ENCODE measurements around the gene LPCAT4.
"Not testable (repeated sequence)": the region's sequence is repeated elsewhere in the genome, so short reads cannot be mapped to it uniquely, and the experiment has no call there.

Gene LPCAT4

GRCh38 chr15:34367101-34368081, at the start of gene LPCAT4:
TSS of gene LPCAT4 (minus strand) at chr15:34367196. CDS start at chr15:34367100, 96 bp downstream.
- Mint-ChIP-seq H3K4me1 (peaks cover 45% of the 10 kb centered on the region), H3K9me3 (no peaks in the 10 kb centered on the region), H3K27me3 (no peaks in the 10 kb centered on the region), H3K4me3 (peak within 1 kb of the TSS; percentile 95 to 98), H3K27ac (peak within 1 kb of the TSS; percentile 94 to 95)
- peak; percentile 89 to 93 for DNase-seq
- ATAC-seq = peak; percentile 90

- not testable (repeated sequence) for H3K4me1 Mint-ChIP-seq, H3K27ac Mint-ChIP-seq, DNase-seq, H3K4me3 Mint-ChIP-seq, H3K9me3 Mint-ChIP-seq, H3K27me3 Mint-ChIP-seq
- ATAC-seq = peak; percentile 19
Observed at GRCh38 chr15:34409511-34409910, 42.5 kb upstream of the LPCAT4 start.

GRCh38 chr15:34408973-34409372, 42.0 kb upstream of the LPCAT4 start:
- ATAC-seq = peak; percentile 56
- H3K27me3 Mint-ChIP-seq, H3K9me3 Mint-ChIP-seq, H3K4me3 Mint-ChIP-seq, DNase-seq, H3K4me1 Mint-ChIP-seq, H3K27ac Mint-ChIP-seq: not testable (repeated sequence)

- not testable (repeated sequence) for DNase-seq, H3K27ac Mint-ChIP-seq, H3K4me1 Mint-ChIP-seq, H3K27me3 Mint-ChIP-seq, H3K4me3 Mint-ChIP-seq, H3K9me3 Mint-ChIP-seq
- peak; percentile 90 for ATAC-seq
Observed at GRCh38 chr15:34403899-34404298, 36.9 kb upstream of the LPCAT4 start.

GRCh38 chr15:34403160-34403598, 36.2 kb upstream of the LPCAT4 start:
- ATAC-seq = peak; percentile 82
- not testable (repeated sequence) for H3K4me3 Mint-ChIP-seq, DNase-seq, H3K27ac Mint-ChIP-seq, H3K27me3 Mint-ChIP-seq, H3K9me3 Mint-ChIP-seq, H3K4me1 Mint-ChIP-seq

GRCh38 chr15:34397637-34398259, 30.8 kb upstream of the LPCAT4 start:
- H3K27me3 Mint-ChIP-seq, H3K4me3 Mint-ChIP-seq, H3K4me1 Mint-ChIP-seq, H3K27ac Mint-ChIP-seq, H3K9me3 Mint-ChIP-seq: not testable (repeated sequence)
- peak; percentile 95 for ATAC-seq
- peak in 1 of 2 donors; percentile 8 for DNase-seq

GRCh38 chr15:34392981-34393380, 26.0 kb upstream of the LPCAT4 start:
- H3K27me3 Mint-ChIP-seq, H3K4me1 Mint-ChIP-seq, H3K4me3 Mint-ChIP-seq, DNase-seq, H3K9me3 Mint-ChIP-seq, H3K27ac Mint-ChIP-seq, ATAC-seq: not testable (repeated sequence)

GRCh38 chr15:34389594-34390086, 22.6 kb upstream of the LPCAT4 start:
- not testable (repeated sequence) for DNase-seq, H3K27me3 Mint-ChIP-seq, H3K4me1 Mint-ChIP-seq, H3K9me3 Mint-ChIP-seq, H3K27ac Mint-ChIP-seq, ATAC-seq, H3K4me3 Mint-ChIP-seq

GRCh38 chr15:34381829-34382521, 15.0 kb upstream of the LPCAT4 start:
- not testable (repeated sequence) for H3K4me1 Mint-ChIP-seq, H3K27ac Mint-ChIP-seq, H3K9me3 Mint-ChIP-seq, H3K27me3 Mint-ChIP-seq, DNase-seq, ATAC-seq, H3K4me3 Mint-ChIP-seq

GRCh38 chr15:34380491-34380890, 13.5 kb upstream of the LPCAT4 start:
- H3K27me3 Mint-ChIP-seq, ATAC-seq, H3K9me3 Mint-ChIP-seq, H3K4me3 Mint-ChIP-seq, H3K4me1 Mint-ChIP-seq, H3K27ac Mint-ChIP-seq, DNase-seq: not testable (repeated sequence)

GRCh38 chr15:34376856-34377255, 9.9 kb upstream of the LPCAT4 start:
- no peak overlapping the region for H3K4me3 Mint-ChIP-seq
- ATAC-seq = no peak
- H3K9me3 Mint-ChIP-seq = no peaks in the 10 kb centered on the region
- no peak overlapping the region for H3K27ac Mint-ChIP-seq
- DNase-seq = no peak
- H3K27me3 Mint-ChIP-seq = no peaks in the 10 kb centered on the region
- no peaks in the 10 kb centered on the region for H3K4me1 Mint-ChIP-seq

- not testable (repeated sequence) for ATAC-seq
Observed at GRCh38 chr15:34375541-34375940, 8.5 kb upstream of the LPCAT4 start.

GRCh38 chr15:34374816-34375215, 7.8 kb upstream of the LPCAT4 start:
- ATAC-seq = no peak
- Mint-ChIP-seq H3K9me3 (no peaks in the 10 kb centered on the region), H3K27me3 (no peaks in the 10 kb centered on the region), H3K27ac (no peak overlapping the region), H3K4me1 (peaks cover 2% of the 10 kb centered on the region), H3K4me3 (no peak overlapping the region)
- no peak for DNase-seq

More at GRCh38 chr15:34375541-34375940, 8.5 kb upstream of the LPCAT4 start:
- not testable (repeated sequence) for H3K9me3 Mint-ChIP-seq, H3K27me3 Mint-ChIP-seq, H3K4me3 Mint-ChIP-seq, H3K4me1 Mint-ChIP-seq, DNase-seq, H3K27ac Mint-ChIP-seq

- no peak overlapping the region for H3K4me3 Mint-ChIP-seq
- no peaks in the 10 kb centered on the region for H3K9me3 Mint-ChIP-seq
- no peak for ATAC-seq
- no peak for DNase-seq
- no peaks in the 10 kb centered on the region for H3K27me3 Mint-ChIP-seq
- H3K27ac Mint-ChIP-seq = no peak overlapping the region
- peaks cover 11% of the 10 kb centered on the region for H3K4me1 Mint-ChIP-seq
Observed at GRCh38 chr15:34373951-34374350, 7.0 kb upstream of the LPCAT4 start.

GRCh38 chr15:34370643-34371042, 3.6 kb upstream of the LPCAT4 start:
- no peaks in the 10 kb centered on the region for H3K9me3 Mint-ChIP-seq
- DNase-seq (no peak), ATAC-seq (no peak)
- no peak overlapping the region for H3K4me3 Mint-ChIP-seq
- peaks cover 33% of the 10 kb centered on the region for H3K4me1 Mint-ChIP-seq
- H3K27me3 Mint-ChIP-seq = no peaks in the 10 kb centered on the region
- H3K27ac Mint-ChIP-seq = no peak overlapping the region

All from stimulated activated naive CD8-positive, alpha-beta T cell treated with anti-CD3 and anti-CD28 coated beads, Interleukin-15, amount 100 ng/mL, for 72 hours (primary cell).